IMR-90 (cell line): ENCODE results near the gene LIMCH1. TPM values are rescaled to one million over a fixed set of nuclear protein-coding genes. Genes with fewer than 3 reads are reported as not detected.

Experiments
- ATAC-seq: fragments of 200-7000 bp; cut with Tn5 transposase; 2 replicates; pipeline ENCODE4 v1.9.1; 2020; ENCODE audit warnings: low read depth, mild to moderate bottlenecking, moderate library complexity
- BruUV-seq: library from RNA; stranded (reverse); fragments of 400-500 nt; replicated peaks from 2 replicates; lab custom pipeline; 2021; lab: Mats Ljungman, UMichigan
- CTCF ChIA-PET: fragments of 300-600 bp; formaldehyde crosslinking; extraction: SDS; loops from one replicate; lab custom pipeline; 2021; ENCODE audit warnings: antibody characterized with exemption; lab: Yijun Ruan, JAX
- POLR2A ChIA-PET: fragments of 300-600 bp; sonication (Branson Sonifier 250); formaldehyde crosslinking; loops from one replicate; lab custom pipeline; 2022; ENCODE audit warnings: antibody characterized with exemption; ENCODE audit not compliant: unreplicated experiment; lab: Charles Lee
- DNase-seq: peaks from one replicate; pipeline ENCODE4 v3.0.0; 2013
- H2AFZ ChIP-seq: replicated peaks from 2 replicates; pipeline ENCODE3; 2013; ENCODE audit warnings: low read length, mild to moderate bottlenecking; ENCODE audit not compliant: poor library complexity
- H2AK5ac ChIP-seq: 2 replicates; pipeline ENCODE4 v1.6.1; 2013; ENCODE audit warnings: low read depth, low read length, inconsistent platforms
- H2AK9ac ChIP-seq: replicated peaks from 2 replicates; pipeline ENCODE3; 2013; ENCODE audit warnings: mild to moderate bottlenecking, low read depth, low read length, moderate library complexity; ENCODE audit not compliant: poor library complexity
- H2BK120ac ChIP-seq: 2 replicates; pipeline ENCODE4 v1.6.1; 2013; ENCODE audit warnings: low read depth, low read length, inconsistent platforms
- H2BK15ac ChIP-seq: 3 replicates; pipeline ENCODE4 v1.6.1; 2013; ENCODE audit warnings: low read depth, low read length, inconsistent platforms
- H2BK20ac ChIP-seq: 2 replicates; pipeline ENCODE4 v1.6.1; 2013; ENCODE audit warnings: low read depth, mild to moderate bottlenecking, inconsistent platforms, low read length, moderate library complexity
- H2BK5ac ChIP-seq: 2 replicates; pipeline ENCODE4 v1.6.1; 2013; ENCODE audit warnings: mild to moderate bottlenecking, low read depth, low read length, inconsistent platforms; ENCODE audit not compliant: poor library complexity, severe bottlenecking
- H3K14ac ChIP-seq: replicated peaks from 2 replicates; pipeline ENCODE4 v1.6.1; 2013; ENCODE audit warnings: low read depth, low read length, inconsistent platforms
- H3K18ac ChIP-seq: 2 replicates; pipeline ENCODE4 v1.6.1; 2013; ENCODE audit warnings: low read depth, low read length, control low read depth
- H3K23ac ChIP-seq: 2 replicates; pipeline ENCODE4 v1.6.1; 2013; ENCODE audit warnings: low read depth, low read length, inconsistent platforms
- H3K27ac ChIP-seq: 2 replicates; pipeline ENCODE4 v1.5.1; 2013; ENCODE audit warnings: mild to moderate bottlenecking, control low read depth, low read length; ENCODE audit not compliant: insufficient read depth
- H3K27me3 ChIP-seq: 2 replicates; pipeline ENCODE4 v1.6.1; 2013; ENCODE audit warnings: low read length; ENCODE audit not compliant: control insufficient read depth, insufficient read depth
- H3K36me3 ChIP-seq: 2 replicates; pipeline ENCODE4 v1.6.1; 2013; ENCODE audit warnings: low read length, mixed read lengths; ENCODE audit not compliant: control insufficient read depth, insufficient read depth
- H3K4ac ChIP-seq: 2 replicates; pipeline ENCODE4 v1.6.1; 2013; ENCODE audit warnings: low read depth, low read length, inconsistent platforms
- H3K4me1 ChIP-seq: 2 replicates; pipeline ENCODE4 v1.6.1; 2013; ENCODE audit warnings: low read length, mixed read lengths; ENCODE audit not compliant: control insufficient read depth, insufficient read depth
- H3K4me2 ChIP-seq: 2 replicates; pipeline ENCODE4 v1.6.1; 2013; ENCODE audit warnings: low read depth, mild to moderate bottlenecking, control low read depth, low read length, moderate library complexity
- H3K4me3 ChIP-seq: 2 replicates; pipeline ENCODE4 v1.5.1; 2013; ENCODE audit warnings: low read depth, mild to moderate bottlenecking, control low read depth, low read length, moderate library complexity; ENCODE audit not compliant: insufficient read depth
- H3K56ac ChIP-seq: 2 replicates; pipeline ENCODE4 v1.6.1; 2013; ENCODE audit warnings: low read length, inconsistent platforms; ENCODE audit not compliant: insufficient read depth; ENCODE audit errors: extremely low read depth
- H3K79me1 ChIP-seq, 2 experiments: 2 replicates each; pipeline ENCODE4 v1.6.1; 2013; ENCODE audit warnings: low read length in 2 of 2, inconsistent platforms in 1 of 2, low read depth in 1 of 2
- H3K9ac ChIP-seq: 2 replicates; pipeline ENCODE4 v1.6.1; 2013; ENCODE audit warnings: low read depth, low read length, control low read depth
- H3K9me1 ChIP-seq: 2 replicates; pipeline ENCODE4 v1.6.1; 2013; ENCODE audit warnings: low read length, inconsistent platforms; ENCODE audit not compliant: insufficient read depth
- H3K9me3 ChIP-seq: 2 replicates; pipeline ENCODE4 v1.6.1; 2013; ENCODE audit warnings: low read length; ENCODE audit not compliant: control insufficient read depth, insufficient read depth
- H4K20me1 ChIP-seq: 2 replicates; pipeline ENCODE4 v1.6.1; 2013; ENCODE audit warnings: low read length, inconsistent platforms; ENCODE audit not compliant: insufficient read depth
- H4K5ac ChIP-seq: 2 replicates; pipeline ENCODE4 v1.6.1; 2013; ENCODE audit warnings: mild to moderate bottlenecking, low read depth, low read length, control low read depth
- H4K8ac ChIP-seq, 2 experiments: 2 replicates each; pipeline ENCODE4 v1.6.1; 2013; ENCODE audit warnings: low read depth in 2 of 2, low read length in 2 of 2, control low read depth in 1 of 2, inconsistent platforms in 1 of 2
- H4K91ac ChIP-seq: 2 replicates; pipeline ENCODE4 v1.6.1; 2013; ENCODE audit warnings: low read depth, low read length, inconsistent platforms; ENCODE audit not compliant: insufficient read depth
- BHLHE40 ChIP-seq: fragments of 150-350 bp; IDR thresholded peaks from 2 replicates; pipeline ENCODE4 v1.6.1; 2016; ENCODE audit warnings: mild to moderate bottlenecking, low read depth, low read length
- CEBPB ChIP-seq: IDR thresholded peaks from 2 replicates; pipeline ENCODE4 v1.6.1; 2012; ENCODE audit warnings: low read depth, low read length, improper control_type of control experiment
- CHD1 ChIP-seq: IDR thresholded peaks from 2 replicates; pipeline ENCODE4 v1.6.1; 2012; ENCODE audit warnings: low read depth, low read length, improper control_type of control experiment
- FOS ChIP-seq: fragments of 150-350 bp; IDR thresholded peaks from 2 replicates; pipeline ENCODE4 v1.6.1; 2016; ENCODE audit warnings: low read depth, low read length
- MAFK ChIP-seq: IDR thresholded peaks from 2 replicates; pipeline ENCODE4 v1.6.1; 2012; ENCODE audit warnings: low read depth, low read length, improper control_type of control experiment
- MAZ ChIP-seq: IDR thresholded peaks from 2 replicates; pipeline ENCODE4 v1.6.1; 2012; ENCODE audit warnings: low read depth, mild to moderate bottlenecking, low read length, improper control_type of control experiment, moderate library complexity, borderline replicate concordance
- MXI1 ChIP-seq: IDR thresholded peaks from 2 replicates; pipeline ENCODE4 v1.6.1; 2012; ENCODE audit warnings: low read depth, mild to moderate bottlenecking, low read length, moderate library complexity, borderline replicate concordance
- NFE2L2 ChIP-seq: fragments of 150-350 bp; IDR thresholded peaks from 2 replicates; pipeline ENCODE4 v1.6.1; 2016; ENCODE audit warnings: low read depth, mild to moderate bottlenecking, low read length
- POLR2A ChIP-seq: IDR thresholded peaks from 2 replicates; pipeline ENCODE4 v1.6.1; 2012; ENCODE audit warnings: mild to moderate bottlenecking, low read depth, low read length
- RAD21 ChIP-seq: IDR thresholded peaks from 2 replicates; pipeline ENCODE4 v1.6.1; 2012; ENCODE audit warnings: low read length, improper control_type of control experiment
- RCOR1 ChIP-seq: IDR thresholded peaks from 2 replicates; pipeline ENCODE4 v1.6.1; 2012; ENCODE audit warnings: mild to moderate bottlenecking, low read length, improper control_type of control experiment; ENCODE audit not compliant: insufficient replicate concordance
- RFX5 ChIP-seq: IDR thresholded peaks from 2 replicates; pipeline ENCODE4 v1.8.0; 2012; ENCODE audit warnings: low read depth, mild to moderate bottlenecking, low read length, moderate library complexity
- SMC3 ChIP-seq: fragments of 150-350 bp; IDR thresholded peaks from 2 replicates; pipeline ENCODE4 v1.6.1; 2016; ENCODE audit warnings: low read depth, mild to moderate bottlenecking, antibody characterized with exemption, low read length, moderate library complexity
- WGBS, 2 experiments: methylation state at CpG; one replicate each; pipeline versions ENCODE4 v1.1.5 to v1.1.7; 2013; ENCODE audit warnings: missing lambda C conversion rate in 2 of 2; ENCODE audit not compliant: insufficient read length in 1 of 2; ENCODE audit errors: extremely low coverage in 2 of 2; 5-methylcytosine and 5-hydroxymethylcytosine counted together
- dilution Hi-C: fragments of 300-500 bp; cut with HindIII; formaldehyde crosslinking; loops from one replicate; pipeline ENCODE4 v1.14.3; 2018; ENCODE audit warnings: low sequenced_read_pairs; ENCODE audit not compliant: unreplicated experiment
- in situ Hi-C: fragments of 300-500 bp; cut with MboI; formaldehyde crosslinking; loops from 3 replicates; pipeline ENCODE4 v1.14.3; 2019; ENCODE audit warnings: low sequenced_read_pairs, inconsistent platforms, mixed read lengths
- intact Hi-C: fragments of 100-400 bp; cut with micrococcal nuclease; formaldehyde crosslinking; loops from 2 replicates; pipeline ENCODE4 v1.10.0; 2022
- polyA plus RNA-seq, 3 experiments: library from polyadenylated mRNA; depleted of rRNA; stranded (reverse); fragments of >200 nt; gene quantifications; 2 replicates each; pipeline ENCODE4 v1.2.3, GENCODE V29; 2012; ENCODE audit warnings: low replicate concordance in 1 of 3
- total RNA-seq: library from RNA; depleted of rRNA; stranded (reverse); fragments of >200 nt; gene quantifications from 2 replicates; pipeline ENCODE4 v1.2.3, GENCODE V29; 2012
- TF ChIP-seq, protein P1 (sequence below): fragments of 150-350 bp; IDR thresholded peaks from 2 replicates; pipeline ENCODE4 v1.6.1; 2016; ENCODE audit warnings: low read depth, mild to moderate bottlenecking, low read length, moderate library complexity, borderline replicate concordance
- TF ChIP-seq, protein P2 (sequence below): conservative IDR thresholded peaks from 2 replicates; pipeline ENCODE4 v1.5.1; 2012; ENCODE audit warnings: mild to moderate bottlenecking, low read depth, low read length, improper control_type of control experiment
- TF ChIP-seq, protein P3 (sequence below): fragments of 150-350 bp; IDR thresholded peaks from 2 replicates; pipeline ENCODE4 v1.6.1; 2017; ENCODE audit warnings: mild to moderate bottlenecking, antibody characterized with exemption, low read length, low read depth

LIMCH1 gene
- total and polyA plus RNA-seq, 2 of the 4 experiments (the other 2 are of a cell fraction): 0.89 to 2.9 TPM

GRCh38 chr4:41670530-41670929 lies 132.6 kb downstream of the LIMCH1 start:
- no peak overlapping the region for H2AK9ac ChIP-seq
- H3K4ac ChIP-seq: no peak overlapping the region
- H3K9me1 ChIP-seq: no peaks in the 10 kb centered on the region
- no peak overlapping the region for H3K27ac ChIP-seq
- H3K4me2 ChIP-seq: no peak overlapping the region
- intact Hi-C loops (no loop called here), in situ Hi-C loops (loop anchor here (25.0 kb wide), 1 partner anchor 758 kb away; no protein-coding TSS in a partner anchor), dilution Hi-C loops (no loop called here)
- H4K20me1 ChIP-seq: no peaks in the 10 kb centered on the region
- ATAC-seq (no peak), DNase-seq (no peak)
- no peak overlapping the region for H3K56ac ChIP-seq
- H3K18ac ChIP-seq: no peak overlapping the region
- no peaks in the 10 kb centered on the region for H3K79me1 ChIP-seq
- no peaks in the 10 kb centered on the region for H3K9me3 ChIP-seq
- no peaks in the 10 kb centered on the region for H3K4me1 ChIP-seq
- H2AFZ ChIP-seq: no peak overlapping the region
- H2BK5ac ChIP-seq: no peak overlapping the region
- no peak overlapping the region for H4K91ac ChIP-seq
- TF ChIP-seq, protein P1, sequence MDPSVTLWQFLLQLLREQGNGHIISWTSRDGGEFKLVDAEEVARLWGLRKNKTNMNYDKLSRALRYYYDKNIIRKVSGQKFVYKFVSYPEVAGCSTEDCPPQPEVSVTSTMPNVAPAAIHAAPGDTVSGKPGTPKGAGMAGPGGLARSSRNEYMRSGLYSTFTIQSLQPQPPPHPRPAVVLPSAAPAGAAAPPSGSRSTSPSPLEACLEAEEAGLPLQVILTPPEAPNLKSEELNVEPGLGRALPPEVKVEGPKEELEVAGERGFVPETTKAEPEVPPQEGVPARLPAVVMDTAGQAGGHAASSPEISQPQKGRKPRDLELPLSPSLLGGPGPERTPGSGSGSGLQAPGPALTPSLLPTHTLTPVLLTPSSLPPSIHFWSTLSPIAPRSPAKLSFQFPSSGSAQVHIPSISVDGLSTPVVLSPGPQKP: no peak
- no peak for TF ChIP-seq MXI1
- no peak for TF ChIP-seq CHD1
- no peak for TF ChIP-seq POLR2A
- TF ChIP-seq, protein P2, sequence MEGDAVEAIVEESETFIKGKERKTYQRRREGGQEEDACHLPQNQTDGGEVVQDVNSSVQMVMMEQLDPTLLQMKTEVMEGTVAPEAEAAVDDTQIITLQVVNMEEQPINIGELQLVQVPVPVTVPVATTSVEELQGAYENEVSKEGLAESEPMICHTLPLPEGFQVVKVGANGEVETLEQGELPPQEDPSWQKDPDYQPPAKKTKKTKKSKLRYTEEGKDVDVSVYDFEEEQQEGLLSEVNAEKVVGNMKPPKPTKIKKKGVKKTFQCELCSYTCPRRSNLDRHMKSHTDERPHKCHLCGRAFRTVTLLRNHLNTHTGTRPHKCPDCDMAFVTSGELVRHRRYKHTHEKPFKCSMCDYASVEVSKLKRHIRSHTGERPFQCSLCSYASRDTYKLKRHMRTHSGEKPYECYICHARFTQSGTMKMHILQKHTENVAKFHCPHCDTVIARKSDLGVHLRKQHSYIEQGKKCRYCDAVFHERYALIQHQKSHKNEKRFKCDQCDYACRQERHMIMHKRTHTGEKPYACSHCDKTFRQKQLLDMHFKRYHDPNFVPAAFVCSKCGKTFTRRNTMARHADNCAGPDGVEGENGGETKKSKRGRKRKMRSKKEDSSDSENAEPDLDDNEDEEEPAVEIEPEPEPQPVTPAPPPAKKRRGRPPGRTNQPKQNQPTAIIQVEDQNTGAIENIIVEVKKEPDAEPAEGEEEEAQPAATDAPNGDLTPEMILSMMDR: no peak
- TF ChIP-seq RFX5: no peak
- TF ChIP-seq CEBPB: no peak
- TF ChIP-seq, protein P3, sequence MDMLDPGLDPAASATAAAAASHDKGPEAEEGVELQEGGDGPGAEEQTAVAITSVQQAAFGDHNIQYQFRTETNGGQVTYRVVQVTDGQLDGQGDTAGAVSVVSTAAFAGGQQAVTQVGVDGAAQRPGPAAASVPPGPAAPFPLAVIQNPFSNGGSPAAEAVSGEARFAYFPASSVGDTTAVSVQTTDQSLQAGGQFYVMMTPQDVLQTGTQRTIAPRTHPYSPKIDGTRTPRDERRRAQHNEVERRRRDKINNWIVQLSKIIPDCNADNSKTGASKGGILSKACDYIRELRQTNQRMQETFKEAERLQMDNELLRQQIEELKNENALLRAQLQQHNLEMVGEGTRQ: no peak
- TF ChIP-seq NFE2L2: no peak
- no peak for TF ChIP-seq MAZ
- TF ChIP-seq MAFK: no peak
- TF ChIP-seq BHLHE40: no peak
- TF ChIP-seq RAD21: no peak
- no peak for TF ChIP-seq FOS
- TF ChIP-seq RCOR1: no peak
- TF ChIP-seq SMC3: no peak
- no CpG with 5 or more reads among the region's 6 CpGs for WGBS, 2 experiments
- no peak overlapping the region for H2BK120ac ChIP-seq
- no peak overlapping the region for H2BK15ac ChIP-seq
- no peak overlapping the region for H3K14ac ChIP-seq
- H3K9ac ChIP-seq: no peak overlapping the region
- H3K4me3 ChIP-seq: no peak overlapping the region
- H3K36me3 ChIP-seq: no peaks in the 10 kb centered on the region
- H3K27me3 ChIP-seq: peaks cover 3% of the 10 kb centered on the region
- ChIA-PET CTCF (interaction anchor here (0.7 kb wide), 2 partner anchors 43 to 920 kb away, joined by 3 read pairs; no protein-coding TSS in a partner anchor), POLR2A (no interaction called here)
- H4K8ac ChIP-seq: no peak overlapping the region
- no peak overlapping the region for H2AK5ac ChIP-seq
- no TSS peak for BruUV-seq
- no peak overlapping the region for H3K23ac ChIP-seq
- no peak overlapping the region for H2BK20ac ChIP-seq
- no peak overlapping the region for H4K5ac ChIP-seq
